Adipose tissue (tissue), 3 donors: ENCODE measurements around the gene NEK7. TPM values are rescaled to one million over a fixed set of nuclear protein-coding genes. Genes with fewer than 3 reads are reported as not detected.

Experiments used
- H3K27ac ChIP-seq: one replicate; pipeline ENCODE4 v1.5.1; 2013; ENCODE audit warnings: low read depth, low read length
- WGBS, 3 donors: extraction: QIAGEN DNeasy Blood & Tissue Kit; methylation state at CpG; one replicate each; pipeline ENCODE4 v1.1.7; 2013; 5-methylcytosine and 5-hydroxymethylcytosine counted together
- polyA plus RNA-seq, 3 donors: library from polyadenylated mRNA; stranded (reverse); fragments of 200-250 nt; gene quantifications; one replicate each; pipeline ENCODE4 v1.2.3, GENCODE V29; 2013
- donor health status: healthy with polysubstance abuse.
- donor health status: Bipolar disorder and iron deficiency.
- donor health status: healthy.

NEK7 gene
- polyA plus RNA-seq, 3 donors: 7.6 to 59.0 (median 22.9) TPM

- H3K27ac ChIP-seq: no peak overlapping the region
Measured at GRCh38 chr1:198267056-198267455, 110.3 kb downstream of the NEK7 start.

GRCh38 chr1:198267921-198268320, 111.1 kb downstream of the NEK7 start:
- no peak overlapping the region for H3K27ac ChIP-seq
- 71 to 94% (median 75%) methylated on average over 4 of the region's 4 CpGs for WGBS, 3 donors

GRCh38 chr1:198268784-198269645, 112.2 kb downstream of the NEK7 start:
- 55 to 81% (median 57%) methylated on average over 3 of the region's 3 CpGs for WGBS, 3 donors
- H3K27ac ChIP-seq: no peak overlapping the region

- no peak overlapping the region for H3K27ac ChIP-seq
- WGBS, 3 donors: 90 to 92% (median 91%) methylated on average over 1 of the region's 1 CpG
Measured at GRCh38 chr1:198269646-198269940, 112.8 kb downstream of the NEK7 start.

- 37 to 85% (median 68%) methylated on average over 1 of the region's 1 CpG for WGBS, 3 donors
- no peak overlapping the region for H3K27ac ChIP-seq
Measured at GRCh38 chr1:198270273-198270828, 113.6 kb downstream of the NEK7 start.

GRCh38 chr1:198271467-198271866, 114.7 kb downstream of the NEK7 start:
- H3K27ac ChIP-seq: no peak overlapping the region

- WGBS, 3 donors: 17 to 55% (median 49%) methylated on average over 1 of the region's 1 CpG
- no peak overlapping the region for H3K27ac ChIP-seq
Measured at GRCh38 chr1:198272492-198272891, 115.7 kb downstream of the NEK7 start.

GRCh38 chr1:198273748-198274295, 117.0 kb downstream of the NEK7 start:
- 62 to 90% (median 89%) methylated on average over 1 of the region's 1 CpG for WGBS, 3 donors
- no peak overlapping the region for H3K27ac ChIP-seq

- no peak overlapping the region for H3K27ac ChIP-seq
- 62 to 93% (median 67%) methylated on average over 1 of the region's 1 CpG for WGBS, 3 donors
Measured at GRCh38 chr1:198275597-198275996, 118.8 kb downstream of the NEK7 start.

GRCh38 chr1:198276241-198276640, 119.4 kb downstream of the NEK7 start:
- WGBS, 3 donors: 93 to 97% (median 94%) methylated on average over 1 of the region's 1 CpG
- H3K27ac ChIP-seq: no peak overlapping the region

- H3K27ac ChIP-seq: no peak overlapping the region
- WGBS, 3 donors: 92 to 100% (median 97%) methylated on average over 1 of the region's 1 CpG
Measured at GRCh38 chr1:198278943-198279342, 122.1 kb downstream of the NEK7 start.

- H3K27ac ChIP-seq: no peak overlapping the region
- 86 to 96% (median 91%) methylated on average over 2 of the region's 2 CpGs for WGBS, 3 donors
Measured at GRCh38 chr1:198280080-198280479, 123.3 kb downstream of the NEK7 start.

GRCh38 chr1:198281911-198282310, 125.1 kb downstream of the NEK7 start:
- WGBS, 3 donors: 67 to 89% (median 78%) methylated on average over 1 of the region's 1 CpG
- H3K27ac ChIP-seq: no peak overlapping the region

GRCh38 chr1:198283222-198283621, 126.4 kb downstream of the NEK7 start:
- 66 to 82% (median 80%) methylated on average over 6 of the region's 6 CpGs for WGBS, 3 donors
- no peak overlapping the region for H3K27ac ChIP-seq

GRCh38 chr1:198287916-198288315, 131.1 kb downstream of the NEK7 start:
- no peak overlapping the region for H3K27ac ChIP-seq

GRCh38 chr1:198290089-198290683, 133.4 kb downstream of the NEK7 start:
- no peak overlapping the region for H3K27ac ChIP-seq

More at GRCh38 chr1:198287916-198288315, 131.1 kb downstream of the NEK7 start:
- 24 to 90% (median 82%) methylated on average over 4 of the region's 4 CpGs for whole genome bisulfite sequencing, 3 donors

GRCh38 chr1:198291036-198291435, 134.2 kb downstream of the NEK7 start:
- no peak overlapping the region for H3K27ac ChIP-seq

More at GRCh38 chr1:198290089-198290683, 133.4 kb downstream of the NEK7 start:
- 74 to 92% (median 91%) methylated on average over 7 of the region's 7 CpGs for WGBS, 3 donors

- no peak overlapping the region for H3K27ac ChIP-seq
Measured at GRCh38 chr1:198291924-198292323, 135.1 kb downstream of the NEK7 start.

GRCh38 chr1:198295225-198295624, 138.4 kb downstream of the NEK7 start:
- H3K27ac ChIP-seq: no peak overlapping the region
- 83 to 90% (median 88%) methylated on average over 8 of the region's 8 CpGs for WGBS, 3 donors

- WGBS, 3 donors: 90 to 95% (median 90%) methylated on average over 4 of the region's 4 CpGs
- H3K27ac ChIP-seq: no peak overlapping the region
Measured at GRCh38 chr1:198295971-198296370, 139.2 kb downstream of the NEK7 start.
